CD4-positive, alpha-beta T cell treated with Interleukin-1 beta for 1 hour (primary cell): Measurements from ENCODE around the gene CEP85L.
"Not testable (repeated sequence)": the region's sequence is repeated elsewhere in the genome, so short reads cannot be mapped to it uniquely, and the experiment has no call there.

ENCODE experiments used
- DNase-seq, 2 donors: peaks; one replicate each; pipeline ENCODE4 v3.0.0-alpha.2; 2020 to 2022

Gene CEP85L

GRCh38 chr6:118489990-118490389 lies 161.4 kb downstream of the CEP85L start:
- DNase-seq: no peak

GRCh38 chr6:118488631-118489030 lies 162.8 kb downstream of the CEP85L start:
- DNase-seq: no peak

GRCh38 chr6:118485601-118486550 lies 165.5 kb downstream of the CEP85L start:
- no peak for DNase-seq

GRCh38 chr6:118476551-118476950 lies 174.8 kb downstream of the CEP85L start:
- no peak for DNase-seq

GRCh38 chr6:118473266-118473665 lies 178.1 kb downstream of the CEP85L start:
- no peak for DNase-seq

GRCh38 chr6:118469468-118469867 lies 181.9 kb downstream of the CEP85L start:
- no peak for DNase-seq

GRCh38 chr6:118468682-118469465 lies 182.5 kb downstream of the CEP85L start:
- DNase-seq: no peak

GRCh38 chr6:118467181-118467580 lies 184.2 kb downstream of the CEP85L start:
- no peak for DNase-seq

GRCh38 chr6:118464620-118465019 lies 186.8 kb downstream of the CEP85L start:
- DNase-seq: no peak

GRCh38 chr6:118460958-118461470 lies 190.4 kb downstream of the CEP85L start:
- DNase-seq: no peak

- DNase-seq: no peak
Measured at GRCh38 chr6:118456982-118457381, 194.4 kb downstream of the CEP85L start.

GRCh38 chr6:118451839-118452238 lies 199.6 kb downstream of the CEP85L start:
- DNase-seq: no peak

- DNase-seq: no peak
Measured at GRCh38 chr6:118444796-118445195, 206.6 kb downstream of the CEP85L start.

GRCh38 chr6:118436482-118436881 lies 214.9 kb downstream of the CEP85L start:
- DNase-seq: no peak

- DNase-seq: not testable (repeated sequence)
Measured at GRCh38 chr6:118434147-118434546, 217.2 kb downstream of the CEP85L start.

GRCh38 chr6:118421312-118421711 lies 230.1 kb downstream of the CEP85L start:
- DNase-seq: not testable (repeated sequence)

- DNase-seq: no peak
Measured at GRCh38 chr6:118419448-118420394, 231.7 kb downstream of the CEP85L start.
